ENCODE results near the gene SMOC2.

DNA sequence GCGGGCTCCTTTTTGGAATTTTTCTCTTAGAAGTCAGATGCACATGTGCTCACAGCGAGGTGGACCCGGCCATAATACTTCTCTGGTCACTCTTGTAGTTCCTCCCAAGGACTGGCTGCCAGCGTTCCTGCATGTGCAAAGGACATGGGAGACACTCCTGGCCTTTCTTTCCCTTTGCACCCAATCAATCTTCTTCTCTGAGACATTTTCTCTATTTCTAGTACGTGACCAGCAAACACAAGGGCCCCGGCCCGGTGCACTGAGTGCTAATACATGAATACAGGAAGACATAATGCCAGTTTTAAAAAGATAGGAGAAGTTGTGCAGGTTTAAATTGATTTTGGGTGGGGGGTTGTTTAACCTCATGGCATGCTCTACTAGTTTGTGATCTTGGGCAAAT is 233.6 kb downstream of the SMOC2 start:
- TF ChIP-seq, protein P1, sequence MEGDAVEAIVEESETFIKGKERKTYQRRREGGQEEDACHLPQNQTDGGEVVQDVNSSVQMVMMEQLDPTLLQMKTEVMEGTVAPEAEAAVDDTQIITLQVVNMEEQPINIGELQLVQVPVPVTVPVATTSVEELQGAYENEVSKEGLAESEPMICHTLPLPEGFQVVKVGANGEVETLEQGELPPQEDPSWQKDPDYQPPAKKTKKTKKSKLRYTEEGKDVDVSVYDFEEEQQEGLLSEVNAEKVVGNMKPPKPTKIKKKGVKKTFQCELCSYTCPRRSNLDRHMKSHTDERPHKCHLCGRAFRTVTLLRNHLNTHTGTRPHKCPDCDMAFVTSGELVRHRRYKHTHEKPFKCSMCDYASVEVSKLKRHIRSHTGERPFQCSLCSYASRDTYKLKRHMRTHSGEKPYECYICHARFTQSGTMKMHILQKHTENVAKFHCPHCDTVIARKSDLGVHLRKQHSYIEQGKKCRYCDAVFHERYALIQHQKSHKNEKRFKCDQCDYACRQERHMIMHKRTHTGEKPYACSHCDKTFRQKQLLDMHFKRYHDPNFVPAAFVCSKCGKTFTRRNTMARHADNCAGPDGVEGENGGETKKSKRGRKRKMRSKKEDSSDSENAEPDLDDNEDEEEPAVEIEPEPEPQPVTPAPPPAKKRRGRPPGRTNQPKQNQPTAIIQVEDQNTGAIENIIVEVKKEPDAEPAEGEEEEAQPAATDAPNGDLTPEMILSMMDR (IDR thresholded peaks at IDR 0.05; ENCODE audit: low read depth, low read length) = no peak
- no peak for TF ChIP-seq EZH2phosphoT487 (IDR thresholded peaks at IDR 0.05; ENCODE audit: low read depth)

All from OCI-LY3 (cell line).